Measurements from ENCODE around the gene CWC27.

CWC27 gene

GRCh38 chr5:64973215-64973614 lies 204.5 kb downstream of the CWC27 start:
- TF ChIP-seq MEIS1 (CRISPR knock-in tag; IDR thresholded peaks at IDR 0.05; ENCODE audit: borderline replicate concordance) (no peak), ZNF560 (tag by site-specific recombination; IDR thresholded peaks at IDR 0.05; ENCODE audit: borderline replicate concordance) (no peak), IKZF3 (tag by site-specific recombination; IDR thresholded peaks at IDR 0.05) (no peak), ZNF274 (IDR thresholded peaks at IDR 0.05; ENCODE audit: low read length) (no peak), ZNF274 (tag by site-specific recombination; IDR thresholded peaks at IDR 0.05; ENCODE audit: borderline replicate concordance) (no peak), KLF16 (tag by site-specific recombination; IDR thresholded peaks at IDR 0.05) (no peak), ZNF664 (tag by site-specific recombination; IDR thresholded peaks at IDR 0.05) (no peak), KLF10 (tag by site-specific recombination; IDR thresholded peaks at IDR 0.05) (no peak), ZBTB6 (tag by site-specific recombination; IDR thresholded peaks at IDR 0.05) (no peak), ZNF416 (tag by site-specific recombination; IDR thresholded peaks at IDR 0.05) (no peak), CTCF (tag by site-specific recombination; IDR thresholded peaks at IDR 0.05) (no peak), ZSCAN30 (tag by site-specific recombination; IDR thresholded peaks at IDR 0.05) (no peak)
- TF ChIP-seq, protein P1, sequence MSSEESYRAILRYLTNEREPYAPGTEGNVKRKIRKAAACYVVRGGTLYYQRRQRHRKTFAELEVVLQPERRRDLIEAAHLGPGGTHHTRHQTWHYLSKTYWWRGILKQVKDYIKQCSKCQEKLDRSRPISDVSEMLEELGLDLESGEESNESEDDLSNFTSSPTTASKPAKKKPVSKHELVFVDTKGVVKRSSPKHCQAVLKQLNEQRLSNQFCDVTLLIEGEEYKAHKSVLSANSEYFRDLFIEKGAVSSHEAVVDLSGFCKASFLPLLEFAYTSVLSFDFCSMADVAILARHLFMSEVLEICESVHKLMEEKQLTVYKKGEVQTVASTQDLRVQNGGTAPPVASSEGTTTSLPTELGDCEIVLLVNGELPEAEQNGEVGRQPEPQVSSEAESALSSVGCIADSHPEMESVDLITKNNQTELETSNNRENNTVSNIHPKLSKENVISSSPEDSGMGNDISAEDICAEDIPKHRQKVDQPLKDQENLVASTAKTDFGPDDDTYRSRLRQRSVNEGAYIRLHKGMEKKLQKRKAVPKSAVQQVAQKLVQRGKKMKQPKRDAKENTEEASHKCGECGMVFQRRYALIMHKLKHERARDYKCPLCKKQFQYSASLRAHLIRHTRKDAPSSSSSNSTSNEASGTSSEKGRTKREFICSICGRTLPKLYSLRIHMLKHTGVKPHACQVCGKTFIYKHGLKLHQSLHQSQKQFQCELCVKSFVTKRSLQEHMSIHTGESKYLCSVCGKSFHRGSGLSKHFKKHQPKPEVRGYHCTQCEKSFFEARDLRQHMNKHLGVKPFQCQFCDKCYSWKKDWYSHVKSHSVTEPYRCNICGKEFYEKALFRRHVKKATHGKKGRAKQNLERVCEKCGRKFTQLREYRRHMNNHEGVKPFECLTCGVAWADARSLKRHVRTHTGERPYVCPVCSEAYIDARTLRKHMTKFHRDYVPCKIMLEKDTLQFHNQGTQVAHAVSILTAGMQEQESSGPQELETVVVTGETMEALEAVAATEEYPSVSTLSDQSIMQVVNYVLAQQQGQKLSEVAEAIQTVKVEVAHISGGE (tag by site-specific recombination; conservative IDR thresholded peaks at IDR 0.05; ENCODE audit: low read depth), result no peak
- TF ChIP-seq, protein P2, sequence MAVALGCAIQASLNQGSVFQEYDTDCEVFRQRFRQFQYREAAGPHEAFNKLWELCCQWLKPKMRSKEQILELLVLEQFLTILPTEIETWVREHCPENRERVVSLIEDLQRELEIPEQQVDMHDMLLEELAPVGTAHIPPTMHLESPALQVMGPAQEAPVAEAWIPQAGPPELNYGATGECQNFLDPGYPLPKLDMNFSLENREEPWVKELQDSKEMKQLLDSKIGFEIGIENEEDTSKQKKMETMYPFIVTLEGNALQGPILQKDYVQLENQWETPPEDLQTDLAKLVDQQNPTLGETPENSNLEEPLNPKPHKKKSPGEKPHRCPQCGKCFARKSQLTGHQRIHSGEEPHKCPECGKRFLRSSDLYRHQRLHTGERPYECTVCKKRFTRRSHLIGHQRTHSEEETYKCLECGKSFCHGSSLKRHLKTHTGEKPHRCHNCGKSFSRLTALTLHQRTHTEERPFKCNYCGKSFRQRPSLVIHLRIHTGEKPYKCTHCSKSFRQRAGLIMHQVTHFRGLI (tag by site-specific recombination; IDR thresholded peaks at IDR 0.05), result no peak
- Histone ChIP-seq H3K4me3 (ENCODE audit: low read depth, low read length) (no peak overlapping the region), H3K4me1 (ENCODE audit: control insufficient read depth, insufficient read depth, low read length) (no peaks in the 10 kb centered on the region), H3K27ac (ENCODE audit: extremely low read depth, low read depth, low read length) (no peak overlapping the region), H3K9me3 (ENCODE audit: control insufficient read depth, insufficient read depth, low read depth, low read length) (no peaks in the 10 kb centered on the region), H3K36me3 (ENCODE audit: control insufficient read depth in 2 of 2, insufficient read depth in 1 of 2, low read length in 2 of 2) (peaks cover 4 to 8% of the 10 kb centered on the region in 2 experiments)
- ChIA-PET CTCF (no interaction called here), POLR2A (no interaction called here)

GRCh38 chr5:64977779-64978178 lies 209.0 kb downstream of the CWC27 start:
- H3K4me1 ChIP-seq (ENCODE audit: control insufficient read depth, insufficient read depth, low read length), result no peaks in the 10 kb centered on the region; the same call in 1 of the 2 replicates
- ChIA-PET POLR2A (no interaction called here), CTCF (no interaction called here)
- H3K4me3 ChIP-seq (ENCODE audit: low read depth, low read length), result no peak overlapping the region
- H3K9me3 ChIP-seq (ENCODE audit: control insufficient read depth, insufficient read depth, low read depth, low read length), result no peaks in the 10 kb centered on the region
- H3K36me3 ChIP-seq (ENCODE audit: control insufficient read depth in 2 of 2, insufficient read depth in 1 of 2, low read length in 2 of 2), result peaks cover 1 to 8% of the 10 kb centered on the region in 2 experiments
- H3K27ac ChIP-seq (ENCODE audit: extremely low read depth, low read depth, low read length), result no peak overlapping the region
- TF ChIP-seq ZNF426 (tag by site-specific recombination; IDR thresholded peaks at IDR 0.05) (no peak), ZNF580 (tag by site-specific recombination; IDR thresholded peaks at IDR 0.05) (no peak), ZFHX2 (tag by site-specific recombination; conservative IDR thresholded peaks at IDR 0.05) (peak; percentile 33; the same call in 1 of the 2 replicates), ZNF530 (tag by site-specific recombination; IDR thresholded peaks at IDR 0.05; ENCODE audit: low read depth) (no peak), ZNF473 (tag by site-specific recombination; IDR thresholded peaks at IDR 0.05) (no peak), ZNF2 (tag by site-specific recombination; IDR thresholded peaks at IDR 0.05) (no peak), ZNF211 (tag by site-specific recombination; IDR thresholded peaks at IDR 0.05; ENCODE audit: low read depth) (no peak), MEIS1 (CRISPR knock-in tag; IDR thresholded peaks at IDR 0.05; ENCODE audit: borderline replicate concordance) (no peak), ZBTB7A (tag by site-specific recombination; IDR thresholded peaks at IDR 0.05; ENCODE audit: low read depth) (no peak), ZBTB49 (tag by site-specific recombination; IDR thresholded peaks at IDR 0.05; ENCODE audit: low read depth) (no peak)
- TF ChIP-seq, protein P3, sequence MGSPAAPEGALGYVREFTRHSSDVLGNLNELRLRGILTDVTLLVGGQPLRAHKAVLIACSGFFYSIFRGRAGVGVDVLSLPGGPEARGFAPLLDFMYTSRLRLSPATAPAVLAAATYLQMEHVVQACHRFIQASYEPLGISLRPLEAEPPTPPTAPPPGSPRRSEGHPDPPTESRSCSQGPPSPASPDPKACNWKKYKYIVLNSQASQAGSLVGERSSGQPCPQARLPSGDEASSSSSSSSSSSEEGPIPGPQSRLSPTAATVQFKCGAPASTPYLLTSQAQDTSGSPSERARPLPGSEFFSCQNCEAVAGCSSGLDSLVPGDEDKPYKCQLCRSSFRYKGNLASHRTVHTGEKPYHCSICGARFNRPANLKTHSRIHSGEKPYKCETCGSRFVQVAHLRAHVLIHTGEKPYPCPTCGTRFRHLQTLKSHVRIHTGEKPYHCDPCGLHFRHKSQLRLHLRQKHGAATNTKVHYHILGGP (tag by site-specific recombination; IDR thresholded peaks at IDR 0.05), result no peak
